ENCODE data around the gene PARD3.

PARD3 gene

DNA sequence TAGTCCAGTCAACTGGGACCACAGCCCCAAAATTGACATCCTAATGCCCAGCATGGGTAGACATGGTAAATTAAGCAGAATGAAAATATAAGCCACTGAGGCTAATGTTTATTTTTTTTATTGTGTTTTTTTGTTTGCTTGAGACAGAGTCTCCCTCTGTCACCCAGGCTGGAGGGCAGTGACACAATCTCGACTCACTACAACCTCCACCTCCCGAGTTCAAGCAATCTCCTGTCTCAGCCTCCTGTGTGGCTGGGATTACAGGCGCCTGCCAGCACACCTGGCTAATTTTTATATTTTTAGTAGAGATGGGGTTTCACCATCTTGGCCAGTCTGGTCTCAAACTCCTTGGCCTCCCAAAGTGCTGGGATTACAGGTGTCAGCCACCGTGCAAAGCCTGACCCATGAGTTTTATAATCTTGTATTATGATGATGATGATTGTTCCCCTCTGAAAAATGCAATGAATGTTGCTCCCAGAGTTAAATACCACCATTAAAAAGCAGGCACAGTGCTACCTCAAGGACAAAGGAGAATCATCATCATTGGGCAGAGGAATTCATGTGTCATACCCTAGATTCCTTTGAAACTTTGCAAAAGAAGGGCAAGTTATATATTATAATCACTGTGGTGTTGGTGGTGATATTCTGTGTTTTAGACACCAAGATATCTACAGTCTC, 228.0 kb downstream of the PARD3 start:
- no peak for DNase-seq

DNA sequence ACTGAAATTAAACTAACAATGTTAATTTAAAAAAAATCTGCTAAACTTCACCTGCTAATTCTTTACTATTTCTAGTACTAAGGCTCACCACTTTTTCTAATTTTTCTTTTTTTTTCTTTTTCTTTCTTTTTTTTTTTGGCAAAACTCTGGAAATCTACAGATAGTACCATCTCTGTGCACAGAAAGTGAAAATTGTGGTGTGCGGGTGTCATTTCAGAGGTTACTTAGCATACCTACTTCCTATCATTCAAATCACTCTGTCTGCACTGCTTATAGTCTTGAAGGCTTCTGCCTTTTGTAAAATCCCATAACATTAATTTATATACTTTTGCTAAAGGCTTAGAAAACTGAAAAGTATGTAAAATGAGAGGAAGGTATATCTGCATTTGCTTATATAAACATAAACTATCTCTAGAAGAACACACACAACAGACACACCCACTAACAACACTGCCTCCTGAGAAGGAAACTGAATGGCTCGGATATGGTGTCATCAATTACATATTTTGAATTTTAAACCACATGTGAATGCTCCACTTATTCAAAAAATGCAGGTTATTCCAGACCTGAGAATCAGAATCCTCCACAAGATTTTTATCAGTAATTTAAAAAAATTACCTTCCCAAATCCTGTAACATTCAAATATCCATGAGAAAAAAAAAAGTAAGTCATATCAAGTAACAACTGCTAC, 229.5 kb downstream of the PARD3 start:
- no peak for DNase-seq

DNA sequence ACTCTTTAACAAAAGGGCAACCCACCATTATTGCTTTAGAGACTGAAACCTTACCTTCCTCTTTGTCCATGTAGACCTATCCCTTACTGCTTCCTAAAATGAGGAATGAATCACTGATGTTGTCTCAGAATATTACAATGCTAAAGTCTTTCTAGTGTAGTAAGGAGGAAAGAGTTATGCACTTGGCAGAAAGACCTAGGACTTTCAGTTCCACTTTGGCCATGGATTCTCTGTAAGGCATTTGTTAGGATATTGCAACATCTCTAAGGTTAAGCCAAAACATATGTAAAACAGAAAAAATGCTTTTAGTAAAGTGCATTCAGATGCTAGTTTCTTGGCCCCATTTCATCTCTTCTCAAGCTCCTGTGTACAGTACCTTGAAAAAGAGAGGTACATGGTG, 230.9 kb downstream of the PARD3 start:
- no peak for DNase-seq

DNA sequence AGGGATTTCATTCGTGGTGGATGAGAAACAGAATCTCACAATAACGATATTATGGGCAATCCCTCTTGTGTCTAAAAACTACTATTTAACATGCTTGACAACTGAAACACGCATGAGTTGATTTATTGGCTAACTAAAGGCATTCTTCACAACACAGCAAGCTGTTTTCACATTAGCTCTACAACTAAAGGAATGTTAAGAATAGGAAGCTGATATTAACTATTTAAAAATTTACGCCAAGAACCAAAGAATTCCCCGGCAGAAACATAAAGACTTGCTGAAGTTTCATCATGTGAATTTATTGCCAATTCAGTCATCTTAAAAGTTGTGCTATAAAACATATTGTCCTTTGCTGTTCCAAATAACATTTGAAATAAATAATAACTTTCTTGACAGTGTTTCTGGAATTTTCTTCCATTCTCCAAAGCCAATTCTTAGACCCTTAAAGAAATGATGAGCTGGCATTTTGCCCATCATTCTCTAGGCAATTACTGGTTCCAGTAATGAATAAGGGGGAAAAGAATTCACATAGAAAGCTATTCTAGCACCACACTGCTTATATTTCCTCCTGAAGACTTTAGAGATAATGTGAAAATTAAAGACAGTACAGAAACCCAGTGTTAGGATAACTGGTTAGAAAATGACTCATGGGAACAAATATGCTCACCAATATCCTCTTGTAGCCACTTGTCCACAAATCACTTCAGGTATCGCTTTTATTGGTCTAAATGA, 233.1 kb downstream of the PARD3 start:
- no peak for DNase-seq

DNA sequence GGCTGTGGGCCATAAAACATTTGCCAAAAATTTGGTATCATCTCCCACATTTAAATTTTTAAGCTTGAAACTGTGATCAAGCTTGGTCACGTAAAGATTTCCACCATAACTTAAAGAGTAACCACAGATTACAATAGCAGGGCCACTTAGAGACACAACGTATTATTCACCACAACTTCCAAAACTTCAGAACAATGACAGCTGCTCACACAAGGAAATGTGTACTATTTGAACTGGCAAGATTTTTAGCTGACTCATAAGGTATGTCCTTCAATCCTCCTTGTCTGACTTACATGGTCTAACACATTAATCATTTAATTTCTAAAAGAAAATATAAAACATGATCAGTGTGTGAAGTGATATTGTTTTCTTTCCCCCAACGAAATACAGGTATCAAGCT, 234.5 kb downstream of the PARD3 start:
- no peak for DNase-seq

DNA sequence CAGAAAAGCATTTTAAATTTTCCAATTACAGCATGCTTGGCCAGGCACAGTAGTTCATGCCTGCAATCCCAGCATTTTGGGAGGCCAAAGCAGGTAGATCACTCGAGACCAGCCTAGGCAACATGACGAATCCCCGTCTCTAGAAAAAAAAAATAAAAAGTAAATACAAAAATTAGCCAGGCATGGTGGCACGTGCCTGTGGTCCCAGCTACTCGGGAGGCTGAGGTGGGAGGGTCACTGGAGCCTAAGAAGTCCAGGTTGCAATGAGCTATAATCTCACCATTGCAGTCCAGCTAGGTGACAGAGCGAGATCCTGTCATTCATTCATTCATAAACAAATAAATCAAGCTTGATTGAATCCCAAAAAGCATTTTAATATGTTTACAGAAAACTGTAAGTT, 234.9 kb downstream of the PARD3 start:
- DNase-seq = no peak

DNA sequence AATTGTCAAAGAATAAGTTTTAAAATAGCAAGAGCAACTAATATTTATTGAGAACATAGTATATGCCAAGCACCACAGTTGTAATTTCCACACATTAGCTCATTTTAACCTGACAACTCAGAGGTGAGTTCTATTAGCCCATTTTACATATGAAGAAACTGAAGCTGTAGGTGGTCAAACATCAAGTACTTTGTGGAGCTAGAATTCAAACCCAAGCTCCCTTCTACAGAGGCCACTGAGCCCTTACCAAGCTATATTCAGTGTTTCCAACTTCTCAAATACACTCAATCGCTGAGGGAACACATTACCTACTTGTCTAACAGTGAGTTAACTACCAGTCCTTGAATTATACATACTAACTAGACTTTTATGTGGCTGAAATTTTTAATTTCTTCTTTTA, 236.6 kb downstream of the PARD3 start:
- no peak for DNase-seq

DNA sequence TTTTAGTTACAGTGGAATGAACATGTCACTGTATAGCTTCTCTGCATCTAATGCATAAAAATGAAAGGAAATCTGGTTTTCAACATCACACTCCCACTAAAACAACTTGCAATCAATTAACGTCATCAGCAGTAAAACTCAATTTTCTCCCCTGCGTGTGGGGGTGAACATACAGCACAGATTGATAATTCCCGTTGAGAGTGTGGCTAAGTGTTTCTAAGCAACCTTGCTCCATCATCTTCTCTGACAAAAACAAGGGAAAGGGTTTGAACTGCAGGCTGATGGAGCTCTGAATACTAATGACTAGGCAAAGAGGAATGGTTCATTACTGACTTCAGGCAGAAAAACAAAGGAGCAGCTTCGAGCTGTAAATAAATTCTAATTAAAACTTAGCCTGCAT, 238.3 kb downstream of the PARD3 start:
- DNase-seq = peak in 2 of 51 donors; percentile 4 to 37

DNA sequence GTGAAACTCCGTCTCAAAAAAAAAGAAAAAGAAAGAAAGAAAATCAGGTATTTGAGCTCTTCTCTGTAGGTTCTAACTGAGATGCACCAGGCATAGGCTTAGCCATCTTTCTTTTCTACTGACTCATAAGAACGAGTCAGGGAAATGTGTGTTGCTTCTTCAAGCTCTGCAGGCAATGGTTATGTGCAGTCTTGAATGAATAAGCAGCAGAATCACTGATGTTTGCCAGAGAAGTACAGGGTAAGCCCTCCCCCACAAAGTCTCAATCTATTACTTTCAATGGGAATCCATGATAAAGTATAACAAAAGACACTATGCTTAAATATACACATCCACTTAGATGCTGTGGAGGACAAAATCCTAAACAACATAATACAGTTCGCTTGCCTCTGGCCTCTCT, 239.2 kb downstream of the PARD3 start:
- no peak for DNase-seq

DNA sequence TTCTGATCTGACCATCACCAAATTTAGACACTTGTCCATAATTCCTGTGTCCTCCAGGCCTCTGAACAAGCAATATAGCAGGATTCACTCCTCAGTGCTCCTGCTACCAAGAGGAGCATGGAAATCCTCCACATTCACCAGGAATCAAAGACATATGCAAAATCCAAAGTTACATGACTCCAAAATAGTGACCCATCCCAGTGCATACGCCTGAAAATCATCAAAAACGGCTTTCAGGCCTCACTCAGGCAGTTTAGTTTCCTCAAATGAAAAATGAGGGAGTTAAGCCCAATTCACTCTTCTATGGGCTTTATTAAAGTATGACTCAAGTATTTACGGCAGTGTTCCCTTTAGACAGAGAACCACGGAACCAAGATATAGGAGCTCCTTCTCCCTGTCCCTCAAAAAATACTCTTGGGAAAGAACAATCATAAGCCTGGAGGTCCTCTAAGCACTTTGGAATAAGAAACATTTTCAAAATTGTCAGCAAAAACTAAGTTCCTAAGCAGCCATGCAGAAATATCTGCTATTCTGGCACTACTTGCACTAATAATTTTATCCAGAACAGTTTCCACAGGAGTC, 240.7 kb downstream of the PARD3 start:
- no peak for DNase-seq

DNA sequence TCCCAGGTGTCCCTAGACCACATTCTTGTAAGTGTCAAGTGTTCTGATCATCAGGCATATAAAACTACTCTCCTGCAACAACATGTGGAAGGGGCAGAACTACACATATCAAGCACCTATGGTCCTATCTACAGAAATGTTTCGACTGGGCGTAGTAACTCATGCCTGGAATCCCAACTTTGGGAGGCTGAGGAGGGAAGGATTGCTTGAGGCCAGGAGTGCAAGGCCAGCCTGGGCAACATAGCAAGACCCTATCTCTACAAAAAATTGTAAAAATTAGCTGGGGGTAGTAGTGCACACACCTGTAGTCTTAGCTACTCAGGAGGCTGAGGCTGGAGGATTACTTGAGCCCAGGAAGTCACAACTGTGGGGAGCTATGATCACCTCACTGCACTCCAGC, 244.2 kb downstream of the PARD3 start:
- no peak for DNase-seq

DNA sequence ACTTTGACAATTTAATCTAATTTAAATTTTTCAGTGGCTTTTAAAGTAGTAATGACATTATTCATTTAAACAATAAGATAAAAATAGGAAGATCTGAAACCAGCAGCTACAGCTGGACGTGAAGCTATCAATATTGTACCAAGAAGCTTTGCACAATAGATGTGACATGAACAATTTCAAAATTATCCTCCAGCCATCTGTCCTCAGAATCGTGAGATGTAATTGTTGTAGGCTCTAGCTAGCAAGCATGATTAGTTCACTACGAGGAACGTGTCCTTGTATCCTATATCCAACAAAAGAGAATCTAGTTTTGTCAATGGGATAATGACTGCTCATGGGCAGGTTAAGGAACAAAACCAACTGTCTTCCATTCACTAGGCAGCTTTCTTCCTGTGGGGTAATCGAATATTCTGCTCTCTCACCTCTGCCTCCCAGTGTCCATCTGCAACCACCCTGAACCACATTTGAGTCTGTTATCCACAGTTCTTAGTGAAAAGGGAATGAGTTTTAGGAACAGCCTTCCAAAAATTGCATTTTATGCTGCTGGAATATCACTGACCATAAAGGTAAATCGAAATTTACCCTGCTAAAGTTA, 247.3 kb downstream of the PARD3 start:
- no peak for DNase-seq

DNA sequence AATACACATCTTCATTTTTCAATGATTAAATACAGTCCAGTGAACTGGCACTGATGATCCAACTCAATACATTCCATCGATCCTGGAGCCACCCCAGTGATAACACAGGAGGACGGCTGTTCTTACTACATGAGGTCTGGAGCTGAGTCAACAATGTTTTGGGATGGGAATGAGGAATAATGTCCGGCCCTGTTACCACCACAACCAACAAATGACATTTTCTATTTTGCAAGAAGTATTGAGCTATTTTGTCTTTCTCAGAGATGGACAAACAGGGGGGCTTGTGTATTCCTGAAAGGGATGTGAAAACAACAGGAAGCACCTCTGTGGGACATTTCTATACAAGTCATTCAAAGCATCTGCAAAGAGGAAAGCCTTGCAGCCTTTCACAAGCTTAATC, 249.2 kb downstream of the PARD3 start:
- DNase-seq = no peak

DNA sequence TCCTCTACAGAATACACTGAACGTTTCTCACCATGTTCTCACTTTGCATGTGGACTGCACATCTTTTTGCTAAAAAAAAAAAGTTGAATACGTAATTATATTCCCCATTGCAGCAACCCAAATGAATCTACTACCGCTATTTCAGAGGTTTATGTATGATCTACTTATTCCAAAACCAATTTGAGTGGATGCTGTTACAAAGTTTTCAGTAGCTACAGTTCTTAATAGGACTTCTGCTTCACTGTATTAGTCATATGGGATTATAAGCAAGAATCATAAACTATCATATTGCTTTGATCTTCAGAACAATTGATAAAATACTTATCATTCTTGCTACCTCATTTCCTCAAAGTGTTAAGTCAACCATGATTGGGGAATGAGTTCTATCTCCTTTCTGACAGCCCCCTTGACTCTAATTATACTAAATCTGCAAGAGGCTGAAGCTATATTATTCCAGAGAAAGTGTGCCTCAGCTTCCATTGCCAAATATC, 257.0 kb downstream of the PARD3 start:
- no peak for DNase-seq

DNA sequence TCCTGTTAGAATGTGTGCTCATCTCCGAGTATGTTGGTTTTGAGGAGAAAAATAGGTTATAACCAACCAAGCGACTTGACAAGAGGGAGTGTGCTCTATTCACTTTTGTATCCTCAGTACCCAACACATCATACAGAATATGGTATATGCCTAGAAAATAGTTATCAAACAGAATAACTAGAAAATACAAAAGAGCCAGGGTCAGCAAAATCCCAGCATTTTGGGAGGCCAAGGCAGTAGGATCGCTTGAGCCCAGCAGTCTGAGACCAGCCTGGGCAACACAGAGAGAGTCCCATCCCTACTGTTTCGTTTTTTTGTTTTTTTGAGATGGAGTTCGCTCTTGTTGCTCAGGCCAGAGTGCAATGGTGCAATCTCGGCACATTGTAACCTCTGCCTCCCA, 257.9 kb downstream of the PARD3 start:
- DNase-seq = no peak

DNA sequence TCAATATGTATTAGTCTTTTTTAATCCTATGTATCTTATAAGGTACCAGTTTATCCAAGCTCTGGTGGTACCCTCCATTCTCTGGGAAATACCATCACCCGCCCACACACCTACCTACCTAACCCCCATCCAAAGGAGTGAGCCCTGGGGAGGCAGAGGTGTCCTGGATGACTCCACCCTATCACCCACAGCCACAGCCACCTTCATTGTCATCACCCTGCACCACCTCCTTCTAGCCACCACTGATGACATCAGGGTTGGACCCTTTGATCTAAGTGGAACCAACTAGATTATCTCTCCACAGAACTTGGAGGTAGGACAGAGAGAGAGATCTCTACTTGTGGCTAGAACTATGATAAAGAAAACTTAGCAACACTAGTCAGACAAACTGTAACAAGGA, 259.4 kb downstream of the PARD3 start:
- DNase-seq = no peak

DNA sequence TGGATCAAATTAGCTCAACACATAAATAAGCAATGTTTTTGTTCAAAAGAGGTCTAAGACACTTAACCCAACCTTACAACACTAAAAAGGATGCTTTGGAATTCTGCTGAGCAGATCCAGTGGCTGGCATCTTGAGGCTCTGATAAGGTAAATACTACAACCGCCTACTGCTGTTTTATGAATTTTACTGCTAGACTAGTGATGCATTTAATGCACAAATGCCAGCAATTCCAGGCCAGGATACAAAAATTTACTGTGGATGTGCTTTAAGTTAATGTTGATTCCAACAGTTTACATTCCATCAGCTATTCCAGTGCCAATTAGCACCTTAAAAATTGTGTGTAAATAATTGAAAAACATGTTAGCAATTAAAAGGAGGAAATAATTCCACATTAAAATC, 261.3 kb downstream of the PARD3 start:
- no peak for DNase-seq

DNA sequence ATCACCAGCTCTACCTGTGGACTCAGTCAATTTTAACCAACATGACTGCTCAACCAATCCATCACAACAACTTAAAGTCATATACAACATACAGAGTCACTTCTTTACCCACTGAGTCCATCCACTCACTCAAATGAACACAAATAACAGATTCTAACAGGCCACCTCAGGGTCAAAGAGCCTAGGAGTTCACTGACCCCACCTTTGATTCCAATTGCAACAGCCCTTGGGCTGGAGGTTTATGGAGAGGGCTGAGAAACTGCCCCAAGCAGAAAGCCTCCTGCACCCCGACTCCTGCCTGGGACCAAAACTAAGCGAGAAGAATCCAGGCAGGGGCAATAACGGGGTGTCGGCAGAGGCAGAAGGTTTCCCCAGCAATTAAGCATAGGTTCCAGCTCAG, 263.8 kb downstream of the PARD3 start:
- DNase-seq = no peak

DNA sequence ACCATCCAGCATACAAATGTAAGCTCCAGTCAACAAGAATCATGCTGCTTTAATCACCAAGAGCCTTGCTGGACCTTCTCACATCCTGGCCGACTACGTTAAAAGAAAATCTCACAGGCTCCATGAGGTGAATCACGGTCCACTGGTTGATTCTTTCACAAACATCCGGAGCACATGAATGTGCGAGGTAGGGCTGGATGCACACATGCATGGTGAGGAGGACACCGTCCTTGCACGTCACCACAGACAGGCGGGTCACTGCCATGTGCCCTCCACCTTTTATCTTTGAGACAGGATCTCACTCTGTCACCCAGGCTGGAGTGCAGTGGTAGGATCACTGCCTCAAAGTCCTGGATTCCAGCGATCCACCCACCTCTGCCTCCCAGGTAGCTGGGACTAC, 265.1 kb downstream of the PARD3 start:
- no peak for DNase-seq

DNA sequence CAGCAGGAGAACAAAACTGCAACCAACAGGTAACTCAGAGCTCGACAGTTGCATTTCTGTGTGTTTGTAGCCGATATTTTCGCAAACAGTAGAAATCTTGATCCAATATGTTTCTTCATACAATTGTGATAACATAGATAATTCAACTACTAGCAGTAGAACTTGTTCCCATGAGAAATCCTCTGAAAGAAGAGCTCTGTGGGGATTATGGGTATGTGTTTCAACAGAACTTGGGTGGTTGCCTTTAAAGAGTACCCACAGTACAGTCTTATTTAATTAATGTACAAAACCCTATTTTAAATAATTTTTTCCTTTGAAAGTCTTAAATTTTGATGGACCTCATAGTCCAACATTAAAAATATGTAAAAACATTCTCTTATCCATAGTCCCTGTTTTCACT, 266.1 kb downstream of the PARD3 start:
- DNase-seq = no peak

DNA sequence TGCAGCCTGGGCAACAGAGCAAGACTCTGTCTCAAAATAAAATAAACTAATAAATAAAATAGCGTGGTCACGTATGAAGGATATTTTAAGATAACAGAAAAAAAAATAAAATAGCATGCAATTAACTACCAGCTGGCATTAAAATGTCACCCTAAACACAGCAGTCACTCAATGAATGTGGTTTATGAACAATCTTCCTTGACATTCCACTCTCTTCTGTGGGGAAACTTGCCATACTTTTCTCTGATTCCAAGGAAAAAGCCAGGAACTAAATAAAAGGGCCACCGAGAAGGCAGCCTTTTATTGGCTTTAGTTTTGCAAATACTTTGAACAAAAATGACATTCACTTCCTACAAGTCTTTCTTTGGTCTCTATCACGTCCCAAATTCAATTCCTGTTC, 266.6 kb downstream of the PARD3 start:
- no peak for DNase-seq

DNA sequence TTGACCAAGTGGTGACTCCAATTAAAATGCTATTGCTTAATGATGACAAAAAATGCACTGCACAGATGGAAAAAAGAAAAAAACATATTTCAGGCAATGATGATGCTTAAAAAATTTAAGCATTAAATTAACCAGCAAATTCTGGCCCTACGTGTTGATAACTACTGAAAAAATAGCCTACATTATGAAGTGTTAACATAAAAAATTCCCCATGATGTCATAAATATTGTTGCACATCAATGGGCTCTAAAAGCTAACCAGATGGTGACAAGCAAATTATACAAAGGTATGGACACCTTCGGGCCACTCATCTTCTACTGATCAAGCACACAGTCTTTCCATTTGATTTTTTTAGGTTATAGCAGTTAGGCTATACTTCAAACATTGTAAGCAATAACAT, 267.4 kb downstream of the PARD3 start:
- DNase-seq = no peak

Measured in hypothalamus (tissue), 51 donors.